Neural progenitor cell (in vitro differentiated cells): ENCODE data around the gene TNFRSF25.
"Not testable (repeated sequence)": the region's sequence is repeated elsewhere in the genome, so short reads cannot be mapped to it uniquely, and the experiment has no call there.

ENCODE experiments used
- CTCF ChIP-seq: fragments of 200-600 bp; sonication (generic); IDR thresholded peaks from 2 replicates; pipeline ENCODE4 v1.5.1; 2017; ENCODE audit warnings: antibody characterized with exemption, mild to moderate bottlenecking
- EZH2 ChIP-seq: fragments of 200-600 bp; sonication (generic); IDR thresholded peaks from 2 replicates; pipeline ENCODE4 v1.6.1; 2017; ENCODE audit warnings: antibody characterized with exemption, mild to moderate bottlenecking, moderate library complexity

- not testable (repeated sequence) for TF ChIP-seq CTCF, EZH2
These were observed 11.8 kb downstream of the TNFRSF25 start for GRCh38 chr1:6453895-6454855.
